DOHH2 (cell line): ENCODE results near the gene ASXL2.

Experiments
- CTCF ChIP-seq: fragments of 200-600 bp; sonication (generic); IDR thresholded peaks from one replicate; pipeline ENCODE4 v1.5.1; 2014; ENCODE audit warnings: antibody characterized with exemption, mild to moderate bottlenecking, low read depth, low read length; ENCODE audit not compliant: poor library complexity, severe bottlenecking
- EZH2phosphoT487 ChIP-seq: fragments of 200-600 bp; sonication (generic); IDR thresholded peaks from 2 replicates; pipeline ENCODE4 v1.6.1; 2017; ENCODE audit warnings: borderline replicate concordance, mild to moderate bottlenecking, antibody characterized with exemption, low read length, moderate library complexity, mixed read lengths

GRCh38 chr2:25738383-25739343, 139.6 kb downstream of the ASXL2 start:
- no peak for TF ChIP-seq CTCF
- TF ChIP-seq EZH2phosphoT487: no peak
